Endothelial cell of umbilical vein (primary cell): ENCODE measurements around the gene CHSY3. TPM values are rescaled to one million over a fixed set of nuclear protein-coding genes. Genes with fewer than 3 reads are reported as not detected.

Source experiments
- BruUV-seq: library from RNA; stranded (reverse); fragments of 400-500 nt; replicated peaks from 2 replicates; lab custom pipeline; 2021; lab: Mats Ljungman, UMichigan
- CTCF ChIA-PET: fragments of 300-600, 350-600 bp; sonication (Branson Sonifier 250); formaldehyde crosslinking; loops from one replicate; lab custom pipeline; 2021; ENCODE audit warnings: antibody characterized with exemption, inconsistent platforms; lab: Charles Lee
- POLR2A ChIA-PET: fragments of 300-600, 350-600 bp; sonication (Branson Sonifier 250); formaldehyde crosslinking; loops from one replicate; lab custom pipeline; 2021; ENCODE audit warnings: antibody characterized with exemption, inconsistent platforms; lab: Charles Lee
- DNase-seq: peaks from one replicate; pipeline ENCODE4 v3.0.0-alpha.2; 2011; ENCODE audit warnings: low read depth, low spot score
- FAIRE-seq: peaks from 2 replicates; lab custom pipeline; 2011; peaks lifted over from hg19 to GRCh38; lab: Jason Lieb, UNC
- H2AFZ ChIP-seq: 2 replicates; pipeline ENCODE4 v1.6.0; 2012; ENCODE audit warnings: low read depth, low read length, control low read depth, inconsistent platforms
- H3K27ac ChIP-seq: 2 replicates; pipeline ENCODE4 v1.5.1; 2011; ENCODE audit warnings: low read depth, mild to moderate bottlenecking, control low read depth, low read length, moderate library complexity; ENCODE audit not compliant: insufficient read depth
- H3K27me3 ChIP-seq, 2 experiments: 2 replicates each; pipeline versions ENCODE4 v1.6.0 to v1.6.1; 2011; ENCODE audit warnings: low read length in 2 of 2, mixed read lengths in 1 of 2; ENCODE audit not compliant: control insufficient read depth in 2 of 2, insufficient read depth in 2 of 2
- H3K36me3 ChIP-seq, 2 experiments: 2 replicates in 1 of 2; 3 replicates in 1 of 2; pipeline ENCODE4 v1.5.1; 2011; ENCODE audit warnings: low read length in 2 of 2, mild to moderate bottlenecking in 1 of 2, moderate library complexity in 1 of 2; ENCODE audit not compliant: control insufficient read depth in 2 of 2, insufficient read depth in 2 of 2; ENCODE audit errors: extremely low read depth in 1 of 2
- H3K4me1 ChIP-seq: 3 replicates; pipeline ENCODE4 v1.5.1; 2011; ENCODE audit warnings: mild to moderate bottlenecking, low read length; ENCODE audit not compliant: control insufficient read depth, insufficient read depth; ENCODE audit errors: extremely low read depth
- H3K4me2 ChIP-seq: 2 replicates; pipeline ENCODE4 v1.6.1; 2011; ENCODE audit warnings: low read length, control low read depth, mixed read lengths; ENCODE audit not compliant: insufficient read depth
- H3K4me3 ChIP-seq, 3 experiments: fragments of 200-600 bp in 1 of 3; sonication (generic), shearing (Covaris generic) in 1 of 3; replicated peaks in 1 of 3; 2 replicates each; pipeline ENCODE4 v1.5.1; 2011 to 2016; ENCODE audit warnings: control low read depth in 3 of 3, low read length in 3 of 3, mild to moderate bottlenecking in 2 of 3, inconsistent platforms in 1 of 3, low read depth in 1 of 3, moderate library complexity in 1 of 3; ENCODE audit not compliant: insufficient read depth in 1 of 3
- H3K79me2 ChIP-seq: 2 replicates; pipeline ENCODE4 v1.6.0; 2012; ENCODE audit warnings: low read length, inconsistent platforms; ENCODE audit not compliant: control insufficient read depth, insufficient read depth
- H3K9ac ChIP-seq: replicated peaks from 2 replicates; pipeline ENCODE3; 2011; ENCODE audit warnings: low read length, control low read depth; ENCODE audit not compliant: insufficient read depth; ENCODE audit errors: extremely low read depth
- H3K9me1 ChIP-seq: replicated peaks from 3 replicates; pipeline ENCODE4 v1.6.0; 2011; ENCODE audit warnings: mild to moderate bottlenecking, low read length; ENCODE audit not compliant: control insufficient read depth, insufficient read depth; ENCODE audit errors: extremely low read depth
- H3K9me3 ChIP-seq: replicated peaks from 2 replicates; pipeline ENCODE4 v1.5.1; 2012; ENCODE audit warnings: low read length, inconsistent platforms; ENCODE audit not compliant: control insufficient read depth, insufficient read depth
- H4K20me1 ChIP-seq: replicated peaks from 2 replicates; pipeline ENCODE3; 2011; ENCODE audit warnings: mild to moderate bottlenecking, low read length; ENCODE audit not compliant: control insufficient read depth, insufficient read depth; ENCODE audit errors: extremely low read depth
- CTCF ChIP-seq, 2 donors: IDR thresholded peaks; 1 replicate in 1 of 2; 2 replicates in 1 of 2; pipeline ENCODE4 v1.5.1; 2011; ENCODE audit warnings: low read length in 2 of 2, mild to moderate bottlenecking in 2 of 2, moderate library complexity in 2 of 2, control low read depth in 1 of 2, inconsistent platforms in 1 of 2, low read depth in 1 of 2; ENCODE audit not compliant: insufficient read depth in 1 of 2; ENCODE audit errors: extremely low read depth in 1 of 2
- EZH2 ChIP-seq: IDR thresholded peaks from 2 replicates; pipeline ENCODE4 v1.6.1; 2012; ENCODE audit warnings: borderline replicate concordance, low read depth, mild to moderate bottlenecking, moderate library complexity, low read length, inconsistent platforms; ENCODE audit not compliant: severe bottlenecking
- FOS ChIP-seq: IDR thresholded peaks from 2 replicates; pipeline ENCODE4 v1.6.1; 2011; ENCODE audit warnings: mild to moderate bottlenecking, low read length, moderate library complexity, borderline replicate concordance; ENCODE audit not compliant: insufficient read depth
- GATA2 ChIP-seq: IDR thresholded peaks from 2 replicates; pipeline ENCODE4 v1.7.0; 2011; ENCODE audit warnings: low read depth, mild to moderate bottlenecking, moderate library complexity, mixed read lengths, low read length; ENCODE audit not compliant: insufficient read length, insufficient read depth
- MYC ChIP-seq: IDR thresholded peaks from one replicate; pipeline ENCODE4 v1.6.1; 2011; ENCODE audit warnings: mild to moderate bottlenecking, low read depth, low read length
- POLR2A ChIP-seq: IDR thresholded peaks from 2 replicates; pipeline ENCODE4 v1.6.1; 2012; ENCODE audit warnings: low read depth, mild to moderate bottlenecking, control low read depth, low read length
- POLR2AphosphoS5 ChIP-seq: IDR thresholded peaks from 2 replicates; pipeline ENCODE4 v1.6.1; 2012; ENCODE audit warnings: low read depth, mild to moderate bottlenecking, control low read depth, low read length, moderate library complexity; ENCODE audit not compliant: insufficient read depth
- dilution Hi-C: fragments of 300-500 bp; cut with MboI; formaldehyde crosslinking; loops from one replicate; pipeline ENCODE4 v1.15.0; 2019; ENCODE audit warnings: low sequenced_read_pairs; ENCODE audit not compliant: extremely low pct_ligation_motif_present
- intact Hi-C: fragments of 100-400 bp; cut with micrococcal nuclease; formaldehyde crosslinking; loops from one replicate; pipeline ENCODE4 v1.10.0; 2022
- polyA plus RNA-seq, 4 experiments: library from polyadenylated mRNA; depleted of rRNA in 3 of 4; stranded (reverse) in 3 of 4; unstranded in 1 of 4; fragments of >200 nt; gene quantifications; 2 replicates each; pipeline versions ENCODE4 v1.2.1 to v1.2.3, GENCODE V29; 2011 to 2012; ENCODE audit warnings: missing spikeins in 1 of 4
- total RNA-seq: library from RNA; stranded (reverse); gene quantifications from 2 replicates; pipeline ENCODE4 v1.2.3, GENCODE V29; 2021

Gene CHSY3
- total and polyA plus RNA-seq, 2 donors (not counting 3 experiments of a cell fraction or from before 2014, with no cell fraction given) = 2.2 to 8.4 TPM

- TF ChIP-seq FOS (no peak), POLR2A (no peak), EZH2 (no peak), MYC (no peak), GATA2 (no peak)
- CTCF ChIA-PET = interaction anchor here (1.8 to 7.4 kb wide), 2 partner anchors 85 kb away, joined by 5 to 223 read pairs; no protein-coding TSS in a partner anchor
- POLR2A ChIA-PET = no interaction called here
Measured at GRCh38 chr5:129856325-129856724, 47.9 kb upstream of the CHSY3 start.

DNA sequence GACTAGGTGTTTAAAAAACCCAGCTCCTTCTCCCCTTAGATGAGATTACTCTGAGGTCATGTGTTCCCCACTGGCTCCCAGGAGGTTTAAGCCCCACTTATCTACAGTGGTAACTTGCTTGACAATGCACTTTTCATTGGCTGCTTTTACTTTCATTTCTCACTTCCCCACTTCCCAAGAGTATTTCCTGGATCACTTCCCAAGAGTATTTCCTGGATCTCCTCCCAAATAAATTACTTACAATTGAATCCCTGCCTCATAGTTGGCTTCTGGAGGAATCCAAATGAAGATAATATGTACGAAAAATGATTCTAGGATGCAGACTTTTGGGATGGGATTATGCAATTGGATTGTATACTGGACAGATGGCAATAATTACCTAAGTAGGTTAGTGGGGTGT, 47.1 kb upstream of the CHSY3 start:
- ChIA-PET POLR2A (no interaction called here), CTCF (interaction anchor here (1.8 kb wide), 1 partner anchor 86 kb away, joined by 5 read pairs; no protein-coding TSS in a partner anchor)
- intact Hi-C loops (no loop called here), dilution Hi-C loops (no loop called here)
- FAIRE-seq (no peak), DNase-seq (no peak)
- H3K4me3 ChIP-seq = no peak overlapping the region
- TF ChIP-seq POLR2A (no peak), CTCF (IDR thresholded peaks at IDR 0.05; ENCODE audit: extremely low read depth in 1 of 2, insufficient read depth in 1 of 2, low read depth in 1 of 2, low read length in 2 of 2) (no peak), MYC (no peak), POLR2AphosphoS5 (no peak)
- no peak overlapping the region for H3K27ac ChIP-seq
- H3K4me1 ChIP-seq = peaks cover 10% of the 10 kb centered on the region
- no peaks in the 10 kb centered on the region for H4K20me1 ChIP-seq
- no TSS peak for BruUV-seq
- no peak overlapping the region for H3K4me2 ChIP-seq
- H3K9ac ChIP-seq = no peak overlapping the region
- H3K9me1 ChIP-seq = no peaks in the 10 kb centered on the region
- H3K79me2 ChIP-seq = no peaks in the 10 kb centered on the region
- H3K27me3 ChIP-seq = no peaks in the 10 kb centered on the region
- H3K36me3 ChIP-seq = no peaks in the 10 kb centered on the region
- H3K9me3 ChIP-seq = no peaks in the 10 kb centered on the region
- H2AFZ ChIP-seq = no peak overlapping the region

More at GRCh38 chr5:129856325-129856724, 47.9 kb upstream of the CHSY3 start:
- Histone ChIP-seq H3K9me3 (no peaks in the 10 kb centered on the region), H3K9me1 (no peaks in the 10 kb centered on the region), H3K27ac (no peak overlapping the region), H3K27me3 (no peaks in the 10 kb centered on the region), H4K20me1 (no peaks in the 10 kb centered on the region), H3K36me3 (no peaks in the 10 kb centered on the region), H3K79me2 (no peaks in the 10 kb centered on the region), H3K4me3 (no peak overlapping the region), H3K4me1 (peaks cover 10% of the 10 kb centered on the region), H3K9ac (no peak overlapping the region), H2AFZ (no peak overlapping the region), H3K4me2 (no peak overlapping the region)
- dilution Hi-C loops = no loop called here
- FAIRE-seq (no peak), DNase-seq (no peak)
- no TSS peak for BruUV-seq
- intact Hi-C loops = no loop called here
